Ishikawa (cell line): ENCODE data around the gene GPR153.

Source experiments
- CEBPB ChIP-seq: IDR thresholded peaks from 2 replicates; pipeline ENCODE4 v1.6.1; 2012
- CREB1 ChIP-seq: IDR thresholded peaks from 2 replicates; pipeline ENCODE4 v1.6.1; 2012; ENCODE audit warnings: low read depth
- EP300 ChIP-seq: IDR thresholded peaks from 2 replicates; pipeline ENCODE4 v1.6.1; 2012; ENCODE audit warnings: borderline replicate concordance
- FOXM1 ChIP-seq: IDR thresholded peaks from 2 replicates; pipeline ENCODE4 v1.6.1; 2012; ENCODE audit warnings: low read depth, borderline replicate concordance
- NFIC ChIP-seq: IDR thresholded peaks from 2 replicates; pipeline ENCODE4 v1.6.1; 2012
- RAD21 ChIP-seq: IDR thresholded peaks from 2 replicates; pipeline ENCODE4 v1.6.1; 2012; ENCODE audit warnings: low read depth
- TAF1 ChIP-seq: IDR thresholded peaks from 2 replicates; pipeline ENCODE4 v1.6.1; 2012; ENCODE audit warnings: low read depth, mild to moderate bottlenecking
- TCF12 ChIP-seq: IDR thresholded peaks from 2 replicates; pipeline ENCODE4 v1.6.1; 2012; ENCODE audit warnings: low read depth
- YY1 ChIP-seq: IDR thresholded peaks from 2 replicates; pipeline ENCODE4 v1.6.1; 2012; ENCODE audit warnings: low read depth
- TF ChIP-seq, protein P1 (sequence below): IDR thresholded peaks from 2 replicates; pipeline ENCODE4 v1.6.1; 2012; ENCODE audit warnings: low read depth, mild to moderate bottlenecking
- TF ChIP-seq, protein P2 (sequence below): IDR thresholded peaks from 2 replicates; pipeline ENCODE4 v1.6.1; 2012

DNA sequence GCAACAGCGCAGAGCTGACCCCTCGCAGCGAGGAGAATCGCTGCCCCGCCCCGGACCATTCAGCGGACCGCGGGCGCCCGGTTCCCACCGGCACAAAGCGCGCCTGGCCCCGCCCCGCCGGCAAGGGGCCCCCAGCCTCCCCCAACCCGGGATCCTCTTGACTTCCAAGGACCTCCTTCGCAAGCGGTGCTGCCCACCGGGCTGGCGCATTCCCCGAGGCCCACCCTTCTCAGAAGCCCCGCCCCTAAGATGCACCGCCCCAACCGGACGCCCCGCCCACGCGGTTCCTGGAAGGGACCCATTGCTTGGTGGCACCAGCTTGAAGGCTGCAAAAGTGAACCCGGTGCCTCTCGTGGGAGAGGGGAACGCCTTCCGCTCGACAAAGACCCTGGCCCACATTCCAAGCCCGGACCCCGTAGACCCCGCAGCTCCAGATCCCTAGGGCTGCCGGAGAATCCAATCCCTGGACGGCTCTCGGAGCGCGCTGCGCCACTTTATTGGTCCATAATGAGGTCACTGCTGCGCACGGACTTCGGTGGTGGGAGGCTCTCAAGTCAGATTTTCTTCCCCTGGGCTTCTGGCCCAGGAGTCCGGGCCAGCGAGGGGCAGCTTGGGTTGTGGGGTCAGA lies 14.9 kb downstream of the GPR153 start:
- TF ChIP-seq, protein P1, sequence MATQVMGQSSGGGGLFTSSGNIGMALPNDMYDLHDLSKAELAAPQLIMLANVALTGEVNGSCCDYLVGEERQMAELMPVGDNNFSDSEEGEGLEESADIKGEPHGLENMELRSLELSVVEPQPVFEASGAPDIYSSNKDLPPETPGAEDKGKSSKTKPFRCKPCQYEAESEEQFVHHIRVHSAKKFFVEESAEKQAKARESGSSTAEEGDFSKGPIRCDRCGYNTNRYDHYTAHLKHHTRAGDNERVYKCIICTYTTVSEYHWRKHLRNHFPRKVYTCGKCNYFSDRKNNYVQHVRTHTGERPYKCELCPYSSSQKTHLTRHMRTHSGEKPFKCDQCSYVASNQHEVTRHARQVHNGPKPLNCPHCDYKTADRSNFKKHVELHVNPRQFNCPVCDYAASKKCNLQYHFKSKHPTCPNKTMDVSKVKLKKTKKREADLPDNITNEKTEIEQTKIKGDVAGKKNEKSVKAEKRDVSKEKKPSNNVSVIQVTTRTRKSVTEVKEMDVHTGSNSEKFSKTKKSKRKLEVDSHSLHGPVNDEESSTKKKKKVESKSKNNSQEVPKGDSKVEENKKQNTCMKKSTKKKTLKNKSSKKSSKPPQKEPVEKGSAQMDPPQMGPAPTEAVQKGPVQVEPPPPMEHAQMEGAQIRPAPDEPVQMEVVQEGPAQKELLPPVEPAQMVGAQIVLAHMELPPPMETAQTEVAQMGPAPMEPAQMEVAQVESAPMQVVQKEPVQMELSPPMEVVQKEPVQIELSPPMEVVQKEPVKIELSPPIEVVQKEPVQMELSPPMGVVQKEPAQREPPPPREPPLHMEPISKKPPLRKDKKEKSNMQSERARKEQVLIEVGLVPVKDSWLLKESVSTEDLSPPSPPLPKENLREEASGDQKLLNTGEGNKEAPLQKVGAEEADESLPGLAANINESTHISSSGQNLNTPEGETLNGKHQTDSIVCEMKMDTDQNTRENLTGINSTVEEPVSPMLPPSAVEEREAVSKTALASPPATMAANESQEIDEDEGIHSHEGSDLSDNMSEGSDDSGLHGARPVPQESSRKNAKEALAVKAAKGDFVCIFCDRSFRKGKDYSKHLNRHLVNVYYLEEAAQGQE = no peak
- TF ChIP-seq TAF1 = no peak
- TF ChIP-seq CEBPB = no peak
- TF ChIP-seq, protein P2, sequence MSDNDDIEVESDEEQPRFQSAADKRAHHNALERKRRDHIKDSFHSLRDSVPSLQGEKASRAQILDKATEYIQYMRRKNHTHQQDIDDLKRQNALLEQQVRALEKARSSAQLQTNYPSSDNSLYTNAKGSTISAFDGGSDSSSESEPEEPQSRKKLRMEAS = no peak
- no peak for TF ChIP-seq EP300
- TF ChIP-seq NFIC = no peak
- TF ChIP-seq CREB1 = no peak
- TF ChIP-seq TCF12 = no peak
- TF ChIP-seq RAD21 = no peak
- no peak for TF ChIP-seq FOXM1
- no peak for TF ChIP-seq YY1
